ENCODE data around the gene CLDN9. TPM values are rescaled to one million over a fixed set of nuclear protein-coding genes. Genes with fewer than 3 reads are reported as not detected.

Gene CLDN9
- total and polyA plus RNA-seq, 9 of the 15 experiments (the other 6 are each of a cell fraction or from before 2014, with no cell fraction given), result 0.12 to 0.44 (median 0.22) TPM; not detected in 4

GRCh38 chr16:3027983-3028715 lies 15.4 kb downstream of the CLDN9 start:
- in situ Hi-C loops (cut with MboI), result no loop called here
- FAIRE-seq, result peak; percentile 81
- Histone ChIP-seq H3K36me3 (ENCODE audit: control insufficient read depth, insufficient read depth, low read length) (peaks cover 24% of the 10 kb centered on the region; the same call in 2 of the 3 replicates), H3K9me1 (ENCODE audit: control insufficient read depth, insufficient read depth, low read length) (no peaks in the 10 kb centered on the region), H3K27ac (ENCODE audit: extremely low read depth, low read depth, low read length) (no peak overlapping the region), H2AFZ (ENCODE audit: low read depth, low read length) (no peak overlapping the region), H3K9me3 (replicated peaks; ENCODE audit: control insufficient read depth, insufficient read depth, low read depth, low read length) (no peaks in the 10 kb centered on the region), H3K9ac (ENCODE audit: insufficient read depth in 1 of 2, low read depth in 2 of 2, low read length in 2 of 2) (peak overlapping the region in 1 of 2 experiments; percentile 89; a peak in 2 of 4 replicates), H3K27me3 (ENCODE audit: control insufficient read depth in 2 of 2, insufficient read depth in 2 of 2, low read length in 2 of 2) (peaks cover 12 to 39% of the 10 kb centered on the region in 2 experiments; a peak in 4 of 5 replicates), H4K20me1 (replicated peaks; ENCODE audit: control insufficient read depth, insufficient read depth, low read length) (peaks cover 6% of the 10 kb centered on the region; the same call in 1 of the 2 replicates), H3K4me1 (replicated peaks in 1 of 2; ENCODE audit: control insufficient read depth in 2 of 2, insufficient read depth in 2 of 2, low read length in 2 of 2) (peaks cover 17 to 74% of the 10 kb centered on the region in 2 experiments), H3K79me2 (ENCODE audit: control insufficient read depth, insufficient read depth, low read length) (peaks cover 12% of the 10 kb centered on the region), H3K4me2 (ENCODE audit: insufficient read depth, low read length) (peak overlapping the region; percentile 67), H3K4me3 (no peak overlapping the region)
- CTCF ChIA-PET (ENCODE audit: low intra/inter-chr PET ratio), result interaction anchor here (0.7 to 0.8 kb wide), 2 partner anchors 25 kb away, joined by 3 read pairs; no protein-coding TSS in a partner anchor
- peak; percentile 92 to 95 (median 92) for DNase-seq (ENCODE audit: extremely low read depth in 1 of 4, low spot score in 3 of 4)
- 3% methylated on average over 37 of the region's 58 CpGs for WGBS (ENCODE audit: insufficient coverage, low coverage, missing lambda C conversion rate)
- no TSS peak for BruUV-seq (replicated peaks)
- peak; percentile 75 for ATAC-seq
- intact Hi-C loops (cut with micrococcal nuclease), result loop anchor here (1.0 to 10.0 kb wide), 2 partner anchors 25 to 63 kb away; partner anchors contain the start of genes KREMEN2 and PAQR4
- POLR2A ChIA-PET, result interaction anchor here (0.7 to 1.9 kb wide), 9 partner anchors 20 to 129 kb away, joined by 3 to 6 read pairs (median 4); no protein-coding TSS in a partner anchor
- TF ChIP-seq POLR2G (IDR thresholded peaks at IDR 0.05; ENCODE audit: low read depth, low read length) (peak; percentile 66), ZNF134 (CRISPR knock-in tag; conservative IDR thresholded peaks at IDR 0.05) (no peak), POLR2AphosphoS2 (IDR thresholded peaks at IDR 0.05; ENCODE audit: low read length) (peak; percentile 88), CTCF (IDR thresholded peaks at IDR 0.05 in 2 of 3, conservative IDR thresholded peaks at IDR 0.05 in 1 of 3; ENCODE audit: insufficient read depth in 2 of 3, low read depth in 1 of 3, low read length in 3 of 3) (peak; percentile 61 to 96 (median 91); a peak in 5 of 6 replicates), ZBTB8A (IDR thresholded peaks at IDR 0.05; ENCODE audit: partially characterized antibody) (no peak), MAX (CRISPR knock-in tag; IDR thresholded peaks at IDR 0.05) (peak; percentile 68), CCNT2 (IDR thresholded peaks at IDR 0.05; ENCODE audit: borderline replicate concordance, extremely low read depth, insufficient read length, low read depth, low read length) (peak; percentile 64), ZNF695 (CRISPR knock-in tag; IDR thresholded peaks at IDR 0.05) (no peak), ZNF79 (CRISPR knock-in tag; IDR thresholded peaks at IDR 0.05; ENCODE audit: low read depth) (no peak), ZNF282 (CRISPR knock-in tag; IDR thresholded peaks at IDR 0.05) (0 out of 2 replicates have a peak, but pooled peaks have one; percentile 58), NRF1 (conservative IDR thresholded peaks at IDR 0.05 in 1 of 2, IDR thresholded peaks at IDR 0.05 in 1 of 2) (peak; percentile 59 to 67), PKNOX1 (IDR thresholded peaks at IDR 0.05) (peak; percentile 44; the same call in 1 of the 2 replicates), ZBED1 (IDR thresholded peaks at IDR 0.05) (0 out of 2 replicates have a peak, but pooled peaks have one; percentile 40), UBTF (IDR thresholded peaks at IDR 0.05; ENCODE audit: borderline replicate concordance in 1 of 2, low read depth in 2 of 2, low read length in 2 of 2) (peak in 1 of 2 experiments; percentile 78; a peak in 2 of 4 replicates), RCOR1 (IDR thresholded peaks at IDR 0.05; ENCODE audit: borderline replicate concordance in 1 of 2, low read depth in 2 of 2, low read length in 2 of 2) (peak in 1 of 2 experiments; percentile 63; a peak in 1 of 4 replicates)
